GM12878 (cell line): ENCODE measurements around the gene GNG12.

ENCODE experiments used
- BCL11A ChIP-seq: IDR thresholded peaks from 2 replicates; pipeline ENCODE4 v1.6.1; 2011; ENCODE audit warnings: low read depth, low read length
- BRCA1 ChIP-seq: IDR thresholded peaks from 2 replicates; pipeline ENCODE4 v1.6.1; 2011; ENCODE audit warnings: low read depth, low read length, improper control_type of control experiment
- CBX5 ChIP-seq: sonication (generic); IDR thresholded peaks from 2 replicates; pipeline ENCODE4 v1.6.1; 2016; ENCODE audit warnings: low read depth, moderate library complexity, mild to moderate bottlenecking, inconsistent platforms
- CTCF ChIP-seq, 3 experiments: IDR thresholded peaks in 2 of 3; conservative IDR thresholded peaks in 1 of 3; 2 replicates each; pipeline ENCODE4 v1.5.1; 2011; ENCODE audit warnings: low read depth in 3 of 3, low read length in 3 of 3, mild to moderate bottlenecking in 3 of 3, control low read depth in 2 of 3, moderate library complexity in 2 of 3, inconsistent platforms in 1 of 3, mixed read lengths in 1 of 3; ENCODE audit not compliant: control insufficient read depth in 2 of 3, insufficient read depth in 1 of 3; ENCODE audit errors: extremely low read depth in 1 of 3
- LARP7 ChIP-seq: fragments of 450-650 bp; IDR thresholded peaks from 2 replicates; pipeline ENCODE4 v1.6.1; 2017; ENCODE audit warnings: mild to moderate bottlenecking
- POLR2A ChIP-seq: IDR thresholded peaks from 2 replicates; pipeline ENCODE4 v1.6.1; 2011; ENCODE audit warnings: low read depth, mild to moderate bottlenecking, low read length
- RAD21 ChIP-seq: IDR thresholded peaks from 2 replicates; pipeline ENCODE4 v1.6.1; 2011; ENCODE audit warnings: mild to moderate bottlenecking, low read depth, low read length, moderate library complexity; ENCODE audit not compliant: insufficient read depth
- SUZ12 ChIP-seq: fragments of 200-600 bp; sonication (generic); IDR thresholded peaks from one replicate; pipeline ENCODE4 v1.6.1; 2018; ENCODE audit warnings: antibody characterized with exemption, mild to moderate bottlenecking; ENCODE audit not compliant: unreplicated experiment
- TAF1 ChIP-seq: IDR thresholded peaks from 2 replicates; pipeline ENCODE4 v1.6.1; 2011; ENCODE audit warnings: mild to moderate bottlenecking, low read depth, low read length, borderline replicate concordance
- TCF7 ChIP-seq: IDR thresholded peaks from 2 replicates; pipeline ENCODE4 v1.6.1; 2014; ENCODE audit warnings: antibody characterized with exemption, borderline replicate concordance

GRCh38 chr1:67754526-67754920 lies 78.7 kb downstream of the GNG12 start:
- no peak for TF ChIP-seq BCL11A
- no peak for TF ChIP-seq CBX5
- no peak for TF ChIP-seq CTCF (IDR thresholded peaks at IDR 0.05 in 2 of 3, conservative IDR thresholded peaks at IDR 0.05 in 1 of 3; ENCODE audit: control insufficient read depth in 2 of 3, extremely low read depth in 1 of 3, insufficient read depth in 1 of 3, low read depth in 3 of 3, low read length in 3 of 3)
- no peak for TF ChIP-seq RAD21
- TF ChIP-seq POLR2A = no peak
- no peak for TF ChIP-seq TCF7
- TF ChIP-seq BRCA1 = no peak
- no peak for TF ChIP-seq LARP7
- TF ChIP-seq TAF1 = no peak
- no peak for TF ChIP-seq SUZ12
